ENCODE data around the gene SMIM31. TPM values are rescaled to one million over a fixed set of nuclear protein-coding genes. Genes with fewer than 3 reads are reported as not detected.
A peak's percentile ranks its signal among the peaks of the same experiment; 100 is the strongest.

Gene SMIM31
- total RNA-seq, 1 experiment from 2014 or later: not detected

DNA sequence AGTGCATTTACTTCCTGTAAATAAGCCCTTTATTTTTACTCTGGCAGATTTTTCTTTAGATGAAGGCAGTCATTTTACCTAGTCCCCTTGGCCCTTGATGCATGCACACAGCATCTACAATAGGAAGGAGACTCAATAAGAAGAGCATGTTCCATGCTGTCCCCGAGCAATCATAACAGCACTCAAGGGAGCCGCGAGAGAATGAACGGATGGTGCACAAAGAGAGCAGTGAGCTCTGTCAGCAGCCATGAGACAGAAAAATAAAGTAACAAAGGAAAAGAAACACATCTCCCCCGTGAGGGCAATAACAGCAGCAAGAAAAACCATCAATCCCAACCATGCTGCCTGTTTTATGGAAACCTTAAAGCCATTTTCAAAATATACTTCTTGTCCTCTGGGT, 11.9 kb downstream of the SMIM31 start:
- Histone ChIP-seq H2BK120ac (ENCODE audit: low read depth, low read length, poor library complexity, severe bottlenecking) (no peak overlapping the region), H2BK12ac (ENCODE audit: insufficient read length, low read depth, low read length) (no peak overlapping the region), H2AK5ac (ENCODE audit: insufficient read length, low read length) (no peak overlapping the region), H3K23ac (ENCODE audit: insufficient read length, low read depth, low read length) (no peak overlapping the region), H3K79me2 (ENCODE audit: insufficient read depth, low read length) (no peaks in the 10 kb centered on the region), H4K5ac (ENCODE audit: insufficient read length, low read depth, low read length) (no peak overlapping the region), H4K8ac (replicated peaks; ENCODE audit: insufficient read length, low read depth, low read length) (no peak overlapping the region), H3K4me1 (ENCODE audit: insufficient read depth, low read length) (no peaks in the 10 kb centered on the region), H3K9ac (ENCODE audit: extremely low read depth, insufficient read length, low read length) (no peak overlapping the region), H3K23me2 (ENCODE audit: insufficient read length, low read depth, low read length, poor library complexity, severe bottlenecking) (no peaks in the 10 kb centered on the region), H3K4me2 (ENCODE audit: insufficient read depth, insufficient read length, low read length) (no peak overlapping the region), H3K79me1 (ENCODE audit: insufficient read depth, low read depth, low read length, poor library complexity, severe bottlenecking) (no peaks in the 10 kb centered on the region), H2AFZ (ENCODE audit: low read length) (peak overlapping the region; percentile 56), H3K18ac (ENCODE audit: insufficient read length, low read depth, low read length) (no peak overlapping the region), H4K20me1 (ENCODE audit: control insufficient read depth, insufficient read depth, insufficient read length) (no peaks in the 10 kb centered on the region), H3K4ac (ENCODE audit: low read depth, low read length) (no peak overlapping the region), H3T11ph (ENCODE audit: low read length) (no peak overlapping the region), H2BK20ac (ENCODE audit: low read depth, low read length, poor library complexity, severe bottlenecking) (no peak overlapping the region), H2BK5ac (ENCODE audit: insufficient read length, low read length) (no peak overlapping the region), H2BK15ac (ENCODE audit: low read depth, low read length) (no peak overlapping the region), H3K9me3 (ENCODE audit: control insufficient read depth, low read depth, low read length) (no peaks in the 10 kb centered on the region), H3K56ac (ENCODE audit: insufficient read length, low read depth, low read length) (no peak overlapping the region), H3K14ac (ENCODE audit: insufficient read depth, low read length) (no peak overlapping the region), H4K91ac (ENCODE audit: insufficient read length, low read depth, low read length) (no peak overlapping the region), H3K27me3 (ENCODE audit: insufficient read depth, low read length) (no peaks in the 10 kb centered on the region), H3K27ac (ENCODE audit: insufficient read length, low read depth, low read length) (no peak overlapping the region)
- TF ChIP-seq, protein P1, sequence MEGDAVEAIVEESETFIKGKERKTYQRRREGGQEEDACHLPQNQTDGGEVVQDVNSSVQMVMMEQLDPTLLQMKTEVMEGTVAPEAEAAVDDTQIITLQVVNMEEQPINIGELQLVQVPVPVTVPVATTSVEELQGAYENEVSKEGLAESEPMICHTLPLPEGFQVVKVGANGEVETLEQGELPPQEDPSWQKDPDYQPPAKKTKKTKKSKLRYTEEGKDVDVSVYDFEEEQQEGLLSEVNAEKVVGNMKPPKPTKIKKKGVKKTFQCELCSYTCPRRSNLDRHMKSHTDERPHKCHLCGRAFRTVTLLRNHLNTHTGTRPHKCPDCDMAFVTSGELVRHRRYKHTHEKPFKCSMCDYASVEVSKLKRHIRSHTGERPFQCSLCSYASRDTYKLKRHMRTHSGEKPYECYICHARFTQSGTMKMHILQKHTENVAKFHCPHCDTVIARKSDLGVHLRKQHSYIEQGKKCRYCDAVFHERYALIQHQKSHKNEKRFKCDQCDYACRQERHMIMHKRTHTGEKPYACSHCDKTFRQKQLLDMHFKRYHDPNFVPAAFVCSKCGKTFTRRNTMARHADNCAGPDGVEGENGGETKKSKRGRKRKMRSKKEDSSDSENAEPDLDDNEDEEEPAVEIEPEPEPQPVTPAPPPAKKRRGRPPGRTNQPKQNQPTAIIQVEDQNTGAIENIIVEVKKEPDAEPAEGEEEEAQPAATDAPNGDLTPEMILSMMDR (conservative IDR thresholded peaks at IDR 0.05): no peak
- Mint-ChIP-seq H3K4me1 (peaks cover 13 to 22% of the 10 kb centered on the region in 2 experiments), H3K4me3 (no peak overlapping the region), H3K27ac (peak overlapping the region in 2 of 3 experiments; percentile 49 to 50; a peak in 1 of 7 replicates), H3K27me3 (ENCODE audit: low read depth) (no peaks in the 10 kb centered on the region), H3K9me3 (no peaks in the 10 kb centered on the region), H3K36me3 (ENCODE audit: insufficient read depth in 1 of 3, low read depth in 3 of 3) (no peaks in the 10 kb centered on the region)
- no peak for DNase-seq
- WGBS (ENCODE audit: extremely low coverage, insufficient read length, low lambda C conversion rate): no CpG with 5 or more reads among the region's 5 CpGs
